ENCODE measurements around the gene TIGD2. TPM values are rescaled to one million over a fixed set of nuclear protein-coding genes. Genes with fewer than 3 reads are reported as not detected.

Gene TIGD2
- total RNA-seq, 1 experiment from 2014 or later = 5.0 TPM

GRCh38 chr4:89162496-89162895 is 51.2 kb downstream of the TIGD2 start:
- DNase-seq (ENCODE audit: low read depth) = no peak

GRCh38 chr4:89162987-89163386 is 51.7 kb downstream of the TIGD2 start:
- no peak for DNase-seq (ENCODE audit: low read depth)

GRCh38 chr4:89164400-89164799 is 53.1 kb downstream of the TIGD2 start:
- DNase-seq (ENCODE audit: low read depth) = no peak

Other genes with a start within 250 kb of the TIGD2 start
- gene FAM13A, start 54.3 kb upstream of the TIGD2 start, total RNA-seq (2014; rRNA removed; shearing (Covaris generic)) = 4.3 and 6.5 TPM in 2 replicates
- 0.03 TPM in 1 of 2 replicates, not detected in the other for gene GPRIN3, start 196.3 kb downstream of the TIGD2 start, total RNA-seq (2014; rRNA removed; shearing (Covaris generic))